Measurements from ENCODE around the gene LOXL1.

- no peak for TF ChIP-seq CTCF (conservative IDR thresholded peaks at IDR 0.05 in 1 of 2, IDR thresholded peaks at IDR 0.05 in 1 of 2; ENCODE audit: low read depth in 1 of 2, low read length in 2 of 2)
- no peak for TF ChIP-seq EZH2 (IDR thresholded peaks at IDR 0.05; ENCODE audit: low read length, missing control alignments)
These were observed 22.7 kb downstream of the LOXL1 start for GRCh38 chr15:73948982-73949381.
